ENCODE results near the gene MEI1. TPM values are rescaled to one million over a fixed set of nuclear protein-coding genes. Genes with fewer than 3 reads are reported as not detected.

The MEI1 gene
- not detected in 2 replicates for total RNA-seq
- long read RNA-seq, result 0 reads

- H3K27me3 Mint-ChIP-seq (ENCODE audit: unreplicated experiment), result no peaks in the 10 kb centered on the region
- no peaks in the 10 kb centered on the region for H3K4me1 Mint-ChIP-seq (ENCODE audit: unreplicated experiment)
- no peak within 1 kb of the TSS for H3K27ac Mint-ChIP-seq (ENCODE audit: unreplicated experiment)
- no peak within 1 kb of the TSS for H3K4me3 Mint-ChIP-seq (ENCODE audit: unreplicated experiment)
- no peak for DNase-seq (ENCODE audit: extremely low spot score, unreplicated experiment)
- TF ChIP-seq CTCF (IDR thresholded peaks at IDR 0.05), result no peak
- H3K36me3 Mint-ChIP-seq (ENCODE audit: unreplicated experiment), result no peaks in the 10 kb centered on the region
- no peaks in the 10 kb centered on the region for H3K9me3 Mint-ChIP-seq (ENCODE audit: unreplicated experiment)
Observed at GRCh38 chr22:41699264-41700107, at the start of gene MEI1. Gene MEI1 (plus strand): TSS chr22:41699503. CDS start chr22:41699539, 36 bp downstream.

GRCh38 chr22:41650229-41650628, 49.1 kb upstream of the MEI1 start:
- no peaks in the 10 kb centered on the region for H3K4me1 Mint-ChIP-seq (ENCODE audit: unreplicated experiment)
- no peak for DNase-seq (ENCODE audit: extremely low spot score, unreplicated experiment)
- H3K4me3 Mint-ChIP-seq (ENCODE audit: unreplicated experiment), result no peak overlapping the region
- peaks cover 37% of the 10 kb centered on the region for H3K36me3 Mint-ChIP-seq (ENCODE audit: unreplicated experiment)
- H3K9me3 Mint-ChIP-seq (ENCODE audit: unreplicated experiment), result no peaks in the 10 kb centered on the region
- no peaks in the 10 kb centered on the region for H3K27me3 Mint-ChIP-seq (ENCODE audit: unreplicated experiment)
- TF ChIP-seq CTCF (IDR thresholded peaks at IDR 0.05), result no peak
- H3K27ac Mint-ChIP-seq (ENCODE audit: unreplicated experiment), result no peak overlapping the region

GRCh38 chr22:41650821-41651220, 48.5 kb upstream of the MEI1 start:
- H3K36me3 Mint-ChIP-seq (ENCODE audit: unreplicated experiment), result peaks cover 39% of the 10 kb centered on the region

GRCh38 chr22:41654322-41654721, 45.0 kb upstream of the MEI1 start:
- Mint-ChIP-seq H3K4me3 (ENCODE audit: unreplicated experiment) (no peak overlapping the region), H3K4me1 (ENCODE audit: unreplicated experiment) (no peaks in the 10 kb centered on the region), H3K27me3 (ENCODE audit: unreplicated experiment) (no peaks in the 10 kb centered on the region), H3K36me3 (ENCODE audit: unreplicated experiment) (peaks cover 45% of the 10 kb centered on the region), H3K9me3 (ENCODE audit: unreplicated experiment) (no peaks in the 10 kb centered on the region), H3K27ac (ENCODE audit: unreplicated experiment) (no peak overlapping the region)
- no peak for TF ChIP-seq CTCF (IDR thresholded peaks at IDR 0.05)
- DNase-seq (ENCODE audit: extremely low spot score, unreplicated experiment), result no peak

More at GRCh38 chr22:41650821-41651220, 48.5 kb upstream of the MEI1 start:
- Mint-ChIP-seq H3K4me1 (ENCODE audit: unreplicated experiment) (no peaks in the 10 kb centered on the region), H3K27me3 (ENCODE audit: unreplicated experiment) (no peaks in the 10 kb centered on the region), H3K27ac (ENCODE audit: unreplicated experiment) (no peak overlapping the region), H3K9me3 (ENCODE audit: unreplicated experiment) (no peaks in the 10 kb centered on the region), H3K4me3 (ENCODE audit: unreplicated experiment) (no peak overlapping the region)
- TF ChIP-seq CTCF (IDR thresholded peaks at IDR 0.05), result no peak
- DNase-seq (ENCODE audit: extremely low spot score, unreplicated experiment), result no peak

GRCh38 chr22:41656556-41656955, 42.7 kb upstream of the MEI1 start:
- Mint-ChIP-seq H3K36me3 (ENCODE audit: unreplicated experiment) (peaks cover 54% of the 10 kb centered on the region), H3K9me3 (ENCODE audit: unreplicated experiment) (no peaks in the 10 kb centered on the region), H3K4me3 (ENCODE audit: unreplicated experiment) (no peak overlapping the region), H3K4me1 (ENCODE audit: unreplicated experiment) (no peaks in the 10 kb centered on the region), H3K27me3 (ENCODE audit: unreplicated experiment) (no peaks in the 10 kb centered on the region), H3K27ac (ENCODE audit: unreplicated experiment) (no peak overlapping the region)
- no peak for DNase-seq (ENCODE audit: extremely low spot score, unreplicated experiment)
- TF ChIP-seq CTCF (IDR thresholded peaks at IDR 0.05), result no peak

Data from osteocyte (in vitro differentiated cells).